Fibroblast of pulmonary artery (primary cell): ENCODE measurements around the gene PXMP2.

ENCODE experiments used
- DNase-seq: peaks from one replicate; pipeline ENCODE4 v3.0.0-alpha.2; 2010; ENCODE audit warnings: low read depth
- H3K4me3 ChIP-seq: replicated peaks from 2 replicates; pipeline ENCODE4 v1.5.1; 2011; ENCODE audit warnings: low read depth, mild to moderate bottlenecking, control low read depth, low read length, moderate library complexity
- CTCF ChIP-seq: IDR thresholded peaks from 2 replicates; pipeline ENCODE4 v1.5.1; 2011; ENCODE audit warnings: mild to moderate bottlenecking, control low read depth, low read length, inconsistent platforms; ENCODE audit errors: missing control alignments

Gene PXMP2

GRCh38 chr12:132669166-132669879 lies 18.1 kb upstream of the PXMP2 start:
- H3K4me3 ChIP-seq, result no peak overlapping the region
- DNase-seq, result no peak
- TF ChIP-seq CTCF, result no peak

GRCh38 chr12:132672116-132672515 lies 15.3 kb upstream of the PXMP2 start:
- H3K4me3 ChIP-seq, result no peak overlapping the region
- no peak for TF ChIP-seq CTCF
- no peak for DNase-seq

- no peak for DNase-seq
- no peak overlapping the region for H3K4me3 ChIP-seq
- no peak for TF ChIP-seq CTCF
Observed at GRCh38 chr12:132672678-132673077, 14.7 kb upstream of the PXMP2 start.

GRCh38 chr12:132673288-132674179 lies 13.9 kb upstream of the PXMP2 start:
- DNase-seq, result no peak
- H3K4me3 ChIP-seq, result no peak overlapping the region
- TF ChIP-seq CTCF, result no peak

GRCh38 chr12:132674561-132674960 lies 12.8 kb upstream of the PXMP2 start:
- no peak for TF ChIP-seq CTCF
- no peak overlapping the region for H3K4me3 ChIP-seq
- no peak for DNase-seq

GRCh38 chr12:132675757-132676432 lies 11.5 kb upstream of the PXMP2 start:
- no peak for DNase-seq
- no peak overlapping the region for H3K4me3 ChIP-seq
- TF ChIP-seq CTCF, result no peak
